Measurements from ENCODE around the gene TMEM200A. TPM values are rescaled to one million over a fixed set of nuclear protein-coding genes. Genes with fewer than 3 reads are reported as not detected.
A peak's percentile ranks its signal among the peaks of the same experiment; 100 is the strongest.
"Not testable (repeated sequence)": the region's sequence is repeated elsewhere in the genome, so short reads cannot be mapped to it uniquely, and the experiment has no call there.

TMEM200A gene
- total RNA-seq (2014; rRNA removed; shearing (Covaris generic)) = not detected in 2 replicates

- DNase-seq (ENCODE audit: low spot score) = no peak
- in situ Hi-C loops (cut with HindIII; ENCODE audit: low sequenced_read_pairs) = no loop called here
Observed at GRCh38 chr6:130365166-130366106, at the start of gene TMEM200A. Gene TMEM200A, plus strand, starts transcription at chr6:130366017. Its CDS starts 74,406 bp downstream, at chr6:130440423.

- in situ Hi-C loops (cut with HindIII; ENCODE audit: low sequenced_read_pairs) = no loop called here
- no peak for DNase-seq (ENCODE audit: low spot score)
Observed at GRCh38 chr6:130320908-130321307, 44.9 kb upstream of the TMEM200A start.

GRCh38 chr6:130322673-130323268, 43.0 kb upstream of the TMEM200A start:
- in situ Hi-C loops (cut with HindIII; ENCODE audit: low sequenced_read_pairs) = no loop called here

GRCh38 chr6:130324657-130325056, 41.2 kb upstream of the TMEM200A start:
- in situ Hi-C loops (cut with HindIII; ENCODE audit: low sequenced_read_pairs) = no loop called here
- DNase-seq (ENCODE audit: low spot score) = no peak

More at GRCh38 chr6:130322673-130323268, 43.0 kb upstream of the TMEM200A start:
- DNase-seq (ENCODE audit: low spot score) = peak; percentile 58

- in situ Hi-C loops (cut with HindIII; ENCODE audit: low sequenced_read_pairs) = no loop called here
- DNase-seq (ENCODE audit: low spot score) = no peak
Observed at GRCh38 chr6:130326496-130326895, 39.3 kb upstream of the TMEM200A start.

- DNase-seq (ENCODE audit: low spot score) = no peak
- in situ Hi-C loops (cut with HindIII; ENCODE audit: low sequenced_read_pairs) = no loop called here
Observed at GRCh38 chr6:130337534-130337933, 28.3 kb upstream of the TMEM200A start.

GRCh38 chr6:130346324-130346723, 19.5 kb upstream of the TMEM200A start:
- DNase-seq (ENCODE audit: low spot score); in situ Hi-C loops (cut with HindIII; ENCODE audit: low sequenced_read_pairs): not testable (repeated sequence)

GRCh38 chr6:130354322-130354721, 11.5 kb upstream of the TMEM200A start:
- in situ Hi-C loops (cut with HindIII; ENCODE audit: low sequenced_read_pairs) = no loop called here
- no peak for DNase-seq (ENCODE audit: low spot score)

GRCh38 chr6:130355572-130355971, 10.2 kb upstream of the TMEM200A start:
- in situ Hi-C loops (cut with HindIII; ENCODE audit: low sequenced_read_pairs) = no loop called here

GRCh38 chr6:130357436-130357835, 8.4 kb upstream of the TMEM200A start:
- DNase-seq (ENCODE audit: low spot score) = no peak

More at GRCh38 chr6:130355572-130355971, 10.2 kb upstream of the TMEM200A start:
- DNase-seq (ENCODE audit: low spot score) = no peak

GRCh38 chr6:130359736-130360135, 6.1 kb upstream of the TMEM200A start:
- in situ Hi-C loops (cut with HindIII; ENCODE audit: low sequenced_read_pairs) = no loop called here
- DNase-seq (ENCODE audit: low spot score) = no peak

More at GRCh38 chr6:130357436-130357835, 8.4 kb upstream of the TMEM200A start:
- in situ Hi-C loops (cut with HindIII; ENCODE audit: low sequenced_read_pairs) = no loop called here

GRCh38 chr6:130362128-130362527, 3.7 kb upstream of the TMEM200A start:
- DNase-seq (ENCODE audit: low spot score) = no peak
- in situ Hi-C loops (cut with HindIII; ENCODE audit: low sequenced_read_pairs) = no loop called here

GRCh38 chr6:130364224-130364780, 1.5 kb upstream of the TMEM200A start:
- in situ Hi-C loops (cut with HindIII; ENCODE audit: low sequenced_read_pairs) = no loop called here
- no peak for DNase-seq (ENCODE audit: low spot score)

- in situ Hi-C loops (cut with HindIII; ENCODE audit: low sequenced_read_pairs) = no loop called here
Observed at GRCh38 chr6:130366107-130367005, 539 bp downstream of the TMEM200A start.

GRCh38 chr6:130367767-130368166, 1.9 kb downstream of the TMEM200A start:
- in situ Hi-C loops (cut with HindIII; ENCODE audit: low sequenced_read_pairs) = no loop called here
- DNase-seq (ENCODE audit: low spot score) = no peak

More at GRCh38 chr6:130366107-130367005, 539 bp downstream of the TMEM200A start:
- DNase-seq (ENCODE audit: low spot score) = no peak

- in situ Hi-C loops (cut with HindIII; ENCODE audit: low sequenced_read_pairs) = no loop called here
- no peak for DNase-seq (ENCODE audit: low spot score)
Observed at GRCh38 chr6:130368576-130368975, 2.8 kb downstream of the TMEM200A start.

- no peak for DNase-seq (ENCODE audit: low spot score)
- in situ Hi-C loops (cut with HindIII; ENCODE audit: low sequenced_read_pairs) = no loop called here
Observed at GRCh38 chr6:130369831-130370230, 4.0 kb downstream of the TMEM200A start.

- in situ Hi-C loops (cut with HindIII; ENCODE audit: low sequenced_read_pairs) = no loop called here
- no peak for DNase-seq (ENCODE audit: low spot score)
Observed at GRCh38 chr6:130371921-130372420, 6.2 kb downstream of the TMEM200A start.

GRCh38 chr6:130372786-130373185, 7.0 kb downstream of the TMEM200A start:
- in situ Hi-C loops (cut with HindIII; ENCODE audit: low sequenced_read_pairs) = no loop called here
- no peak for DNase-seq (ENCODE audit: low spot score)
